HCT116 (cell line): ENCODE data around the gene EHF. TPM values are rescaled to one million over a fixed set of nuclear protein-coding genes. Genes with fewer than 3 reads are reported as not detected.

ENCODE experiments used
- ATAC-seq: fragments of 200-7000 bp; cut with Tn5 transposase; 2 replicates; pipeline ENCODE4 v1.9.1; 2020; ENCODE audit warnings: mild to moderate bottlenecking, moderate library complexity
- BruUV-seq: library from RNA; stranded (reverse); fragments of 400-500 nt; replicated peaks from 2 replicates; lab custom pipeline; 2021; lab: Mats Ljungman, UMichigan
- CTCF ChIA-PET: fragments of 300-600 bp; sonication (Branson Sonifier 250); formaldehyde crosslinking; loops from one replicate; lab custom pipeline; 2021; ENCODE audit warnings: antibody characterized with exemption; lab: Charles Lee
- POLR2A ChIA-PET: fragments of 300-600, 350-600 bp; sonication (Branson Sonifier 250); formaldehyde crosslinking; loops from one replicate; lab custom pipeline; 2021; ENCODE audit warnings: antibody characterized with exemption; lab: Charles Lee
- RAD21 ChIA-PET, 2 experiments: fragments of 300-600 bp; sonication (Branson Sonifier 250); formaldehyde crosslinking; loops; one replicate each; lab custom pipeline; 2023; ENCODE audit warnings: low total read pairs in 2 of 2; ENCODE audit not compliant: uncharacterized antibody in 2 of 2, unreplicated experiment in 2 of 2, low non-redundant PET in 1 of 2; lab: Charles Lee
- DNase-seq: peaks from one replicate; pipeline ENCODE4 v3.0.0-alpha.2; 2010; ENCODE audit warnings: low read depth, low spot score
- H2AFZ ChIP-seq: fragments of 200-600 bp; shearing (Covaris generic), sonication (generic); 2 replicates; pipeline ENCODE4 v1.6.1; 2017; ENCODE audit warnings: low read depth, mixed run types, mixed read lengths, antibody characterized with exemption, low read length; ENCODE audit not compliant: poor library complexity, severe bottlenecking
- H3K27ac ChIP-seq: 2 replicates; pipeline ENCODE4 v1.5.1; 2012; ENCODE audit warnings: low read depth, low read length
- H3K27me3 ChIP-seq: fragments of 200-600 bp; sonication (generic); 2 replicates; pipeline ENCODE4 v1.6.1; 2016; ENCODE audit warnings: mixed run types, low read length, mixed read lengths; ENCODE audit not compliant: insufficient read depth
- H3K36me3 ChIP-seq, 2 experiments: fragments of 200-500 bp in 1 of 2; fragments of 200-600 bp in 1 of 2; sonication (Bioruptor generic) in 1 of 2; sonication (generic) in 1 of 2; 2 replicates each; pipeline versions ENCODE4 v1.5.1 to v1.6.1; 2014 to 2016; ENCODE audit warnings: low read length in 2 of 2, inconsistent platforms in 1 of 2, mixed read lengths in 1 of 2, mixed run types in 1 of 2; ENCODE audit not compliant: insufficient read depth in 2 of 2, control insufficient read depth in 1 of 2
- H3K4me1 ChIP-seq, 2 experiments: fragments of 200-600 bp in 1 of 2; sonication (generic) in 1 of 2; 2 replicates each; pipeline versions ENCODE4 v1.5.1 to v1.6.1; 2012 to 2017; ENCODE audit warnings: low read length in 2 of 2, inconsistent platforms in 1 of 2, mild to moderate bottlenecking in 1 of 2, mixed read lengths in 1 of 2, mixed run types in 1 of 2, moderate library complexity in 1 of 2; ENCODE audit not compliant: insufficient read depth in 2 of 2, control insufficient read depth in 1 of 2
- H3K4me2 ChIP-seq: fragments of 200-600 bp; sonication (generic); 2 replicates; pipeline ENCODE4 v1.6.1; 2017; ENCODE audit warnings: mixed run types, low read length, mixed read lengths
- H3K4me3 ChIP-seq, 2 experiments: fragments of 200-600 bp in 1 of 2; sonication (generic) in 1 of 2; replicated peaks in 1 of 2; 2 replicates each; pipeline ENCODE4 v1.5.1; 2011 to 2016; ENCODE audit warnings: low read length in 2 of 2, control low read depth in 1 of 2, low read depth in 1 of 2, mild to moderate bottlenecking in 1 of 2, mixed read lengths in 1 of 2, mixed run types in 1 of 2
- H3K79me2 ChIP-seq: fragments of 200-600 bp; sonication (generic); 2 replicates; pipeline ENCODE4 v1.6.1; 2017; ENCODE audit warnings: mild to moderate bottlenecking, mixed run types, low read length, moderate library complexity, mixed read lengths; ENCODE audit not compliant: insufficient read depth
- H3K9ac ChIP-seq: fragments of 200-600 bp; sonication (generic); 2 replicates; pipeline ENCODE4 v1.6.1; 2016; ENCODE audit warnings: low read length, mixed read lengths
- H3K9me2 ChIP-seq: fragments of 200-600 bp; sonication (generic), shearing (Covaris generic); 2 replicates; pipeline ENCODE4 v1.6.1; 2017; ENCODE audit warnings: mixed run types, mild to moderate bottlenecking, moderate library complexity; ENCODE audit not compliant: insufficient read depth
- H3K9me3 ChIP-seq, 2 experiments: fragments of 200-500 bp in 1 of 2; fragments of 200-600 bp in 1 of 2; sonication (Bioruptor generic) in 1 of 2; sonication (generic) in 1 of 2; 2 replicates each; pipeline ENCODE4 v1.6.1; 2014 to 2017; ENCODE audit warnings: low read length in 2 of 2, mixed read lengths in 2 of 2, inconsistent platforms in 1 of 2, low read depth in 1 of 2, mild to moderate bottlenecking in 1 of 2, mixed run types in 1 of 2, moderate library complexity in 1 of 2; ENCODE audit not compliant: control insufficient read depth in 1 of 2, insufficient read depth in 1 of 2
- H4K20me1 ChIP-seq: fragments of 200-600 bp; sonication (generic), shearing (Covaris generic); 2 replicates; pipeline ENCODE4 v1.6.1; 2017; ENCODE audit warnings: mixed run types, mild to moderate bottlenecking, moderate library complexity; ENCODE audit not compliant: insufficient read depth
- CBX3 ChIP-seq: IDR thresholded peaks from 2 replicates; pipeline ENCODE4 v1.6.1; 2012; ENCODE audit warnings: low read depth
- CEBPB ChIP-seq: IDR thresholded peaks from 2 replicates; pipeline ENCODE4 v1.6.1; 2012; ENCODE audit warnings: low read depth
- EZH2phosphoT487 ChIP-seq: fragments of 200-600 bp; IDR thresholded peaks from 2 replicates; pipeline ENCODE4 v1.6.1; 2018; ENCODE audit warnings: antibody characterized with exemption, borderline replicate concordance
- FOSL1 ChIP-seq: IDR thresholded peaks from 2 replicates; pipeline ENCODE4 v1.6.1; 2012; ENCODE audit warnings: low read depth
- JUND ChIP-seq: IDR thresholded peaks from 2 replicates; pipeline ENCODE4 v1.6.1; 2012
- SIN3A ChIP-seq: IDR thresholded peaks from 2 replicates; pipeline ENCODE4 v1.6.1; 2012; ENCODE audit warnings: low read depth
- SRF ChIP-seq: IDR thresholded peaks from 2 replicates; pipeline ENCODE4 v1.6.1; 2012; ENCODE audit warnings: low read depth
- TCF7L2 ChIP-seq: IDR thresholded peaks from 2 replicates; pipeline ENCODE4 v1.7.0; 2011; ENCODE audit warnings: borderline replicate concordance, inconsistent platforms; ENCODE audit not compliant: insufficient read depth, insufficient read length; ENCODE audit errors: extremely low read depth
- YY1 ChIP-seq: IDR thresholded peaks from 2 replicates; pipeline ENCODE4 v1.6.1; 2011; ENCODE audit warnings: low read length, low read depth, moderate library complexity, mild to moderate bottlenecking; ENCODE audit not compliant: insufficient replicate concordance; ENCODE audit errors: extremely low read depth
- ZFX ChIP-seq: fragments of 450-650 bp; IDR thresholded peaks from 2 replicates; pipeline ENCODE4 v1.6.1; 2017
- ZNF274 ChIP-seq: fragments of 200-500 bp; sonication (Bioruptor generic); IDR thresholded peaks from 2 replicates; pipeline ENCODE4 v1.6.1; 2014; ENCODE audit warnings: mild to moderate bottlenecking, low read depth, low read length, inconsistent platforms
- intact Hi-C: fragments of 100-400 bp; cut with micrococcal nuclease; formaldehyde crosslinking; loops from 2 replicates; pipeline ENCODE4 v1.10.0; 2022
- total RNA-seq: library from RNA; stranded (reverse); gene quantifications from one replicate; pipeline ENCODE4 v1.2.1, GENCODE V29; 2021; ENCODE audit not compliant: unreplicated experiment
- TF ChIP-seq, protein P1 (sequence below): IDR thresholded peaks from 2 replicates; pipeline ENCODE4 v1.6.1; 2012; ENCODE audit warnings: low read depth
- TF ChIP-seq, protein P2 (sequence below): IDR thresholded peaks from 2 replicates; pipeline ENCODE4 v1.6.1; 2011; ENCODE audit warnings: mild to moderate bottlenecking, low read length, moderate library complexity; ENCODE audit not compliant: insufficient replicate concordance; ENCODE audit errors: extremely low read depth
- TF ChIP-seq, protein P3 (sequence below), 3 experiments: fragments of 200-600 bp in 1 of 3; sonication (generic) in 1 of 3; IDR thresholded peaks in 2 of 3; conservative IDR thresholded peaks in 1 of 3; 2 replicates each; pipeline ENCODE4 v1.5.1; 2012 to 2017; ENCODE audit warnings: low read depth in 2 of 3, low read length in 2 of 3, antibody characterized with exemption in 1 of 3, borderline replicate concordance in 1 of 3, control low read depth in 1 of 3, mild to moderate bottlenecking in 1 of 3, mixed read lengths in 1 of 3, mixed run types in 1 of 3, moderate library complexity in 1 of 3; ENCODE audit not compliant: insufficient read depth in 1 of 3

The EHF gene
- total RNA-seq, 1 experiment from 2014 or later: 51.5 TPM

DNA sequence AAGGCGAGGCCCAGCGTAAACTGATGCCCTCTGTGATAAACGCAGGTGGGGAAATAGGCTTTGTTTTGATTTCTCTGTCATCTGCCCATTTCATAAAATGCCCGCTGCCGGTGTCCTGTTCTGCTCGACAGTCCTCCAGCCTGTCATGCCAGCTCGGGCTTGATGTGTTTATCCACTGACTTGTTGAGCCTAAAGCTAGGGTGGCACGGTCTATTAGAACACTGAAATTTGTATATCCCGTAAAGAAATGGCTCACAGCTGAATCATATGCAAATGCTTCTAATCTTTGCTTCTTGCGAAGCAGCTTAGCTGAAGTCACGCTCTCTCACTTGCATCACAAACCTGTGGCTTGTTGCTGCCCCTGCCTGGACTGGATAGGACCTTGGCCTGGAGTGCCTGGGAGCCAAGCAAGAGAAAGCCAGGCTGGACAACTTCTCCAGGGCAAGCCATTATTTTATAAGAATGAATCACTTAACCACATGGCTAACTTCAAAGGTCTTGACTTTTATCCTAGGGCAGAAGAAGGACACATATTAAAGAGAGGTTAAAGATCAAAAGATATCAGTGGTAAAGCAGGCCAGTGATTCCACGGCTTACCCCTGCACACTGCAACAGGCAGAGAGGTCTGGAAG, 33.1 kb downstream of the EHF start (continued):
- TF ChIP-seq, protein P1, sequence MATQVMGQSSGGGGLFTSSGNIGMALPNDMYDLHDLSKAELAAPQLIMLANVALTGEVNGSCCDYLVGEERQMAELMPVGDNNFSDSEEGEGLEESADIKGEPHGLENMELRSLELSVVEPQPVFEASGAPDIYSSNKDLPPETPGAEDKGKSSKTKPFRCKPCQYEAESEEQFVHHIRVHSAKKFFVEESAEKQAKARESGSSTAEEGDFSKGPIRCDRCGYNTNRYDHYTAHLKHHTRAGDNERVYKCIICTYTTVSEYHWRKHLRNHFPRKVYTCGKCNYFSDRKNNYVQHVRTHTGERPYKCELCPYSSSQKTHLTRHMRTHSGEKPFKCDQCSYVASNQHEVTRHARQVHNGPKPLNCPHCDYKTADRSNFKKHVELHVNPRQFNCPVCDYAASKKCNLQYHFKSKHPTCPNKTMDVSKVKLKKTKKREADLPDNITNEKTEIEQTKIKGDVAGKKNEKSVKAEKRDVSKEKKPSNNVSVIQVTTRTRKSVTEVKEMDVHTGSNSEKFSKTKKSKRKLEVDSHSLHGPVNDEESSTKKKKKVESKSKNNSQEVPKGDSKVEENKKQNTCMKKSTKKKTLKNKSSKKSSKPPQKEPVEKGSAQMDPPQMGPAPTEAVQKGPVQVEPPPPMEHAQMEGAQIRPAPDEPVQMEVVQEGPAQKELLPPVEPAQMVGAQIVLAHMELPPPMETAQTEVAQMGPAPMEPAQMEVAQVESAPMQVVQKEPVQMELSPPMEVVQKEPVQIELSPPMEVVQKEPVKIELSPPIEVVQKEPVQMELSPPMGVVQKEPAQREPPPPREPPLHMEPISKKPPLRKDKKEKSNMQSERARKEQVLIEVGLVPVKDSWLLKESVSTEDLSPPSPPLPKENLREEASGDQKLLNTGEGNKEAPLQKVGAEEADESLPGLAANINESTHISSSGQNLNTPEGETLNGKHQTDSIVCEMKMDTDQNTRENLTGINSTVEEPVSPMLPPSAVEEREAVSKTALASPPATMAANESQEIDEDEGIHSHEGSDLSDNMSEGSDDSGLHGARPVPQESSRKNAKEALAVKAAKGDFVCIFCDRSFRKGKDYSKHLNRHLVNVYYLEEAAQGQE: no peak
- TF ChIP-seq JUND: peak; percentile 78

DNA sequence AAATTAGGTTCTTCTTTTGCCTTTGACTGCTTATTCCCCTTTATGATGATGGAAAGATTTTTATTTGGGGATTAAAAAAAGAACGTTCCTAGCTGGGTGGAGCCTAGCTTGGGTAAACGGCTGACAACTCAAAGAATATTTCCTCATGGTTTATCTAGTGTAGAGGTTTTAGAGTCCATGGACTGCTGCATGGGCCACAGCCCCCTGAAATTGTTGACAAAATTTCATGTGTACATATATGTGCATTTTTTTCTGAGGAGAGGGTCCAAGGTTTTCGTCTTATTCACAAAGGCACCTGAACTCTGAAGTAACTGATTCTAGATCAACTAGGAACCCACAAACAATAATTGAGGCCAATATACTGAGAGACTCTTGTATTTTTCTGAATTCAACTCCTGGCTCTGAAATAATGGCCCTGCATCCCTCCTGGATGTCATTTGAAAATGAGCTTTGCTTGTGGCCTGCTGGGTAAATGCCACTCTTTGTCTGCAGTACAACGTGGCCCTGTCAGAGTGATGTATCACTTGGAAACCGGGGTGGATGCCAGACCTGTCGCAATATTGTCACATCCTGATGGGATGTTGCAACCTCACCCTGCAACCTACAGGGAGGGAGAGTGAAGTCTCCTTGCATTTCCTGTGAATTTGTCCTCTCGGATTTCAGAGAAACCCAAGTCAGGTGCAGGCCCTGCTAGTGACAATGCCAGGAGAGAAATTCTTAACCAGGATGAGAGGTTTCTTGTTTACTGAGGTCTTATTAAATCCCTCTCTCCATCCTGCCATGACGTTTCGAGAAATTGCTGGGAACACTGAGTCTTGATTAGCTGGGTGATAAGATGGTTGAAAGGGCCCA, 33.8 kb downstream of the EHF start:
- H3K9ac ChIP-seq: peak overlapping the region; percentile 57
- no peaks in the 10 kb centered on the region for H3K79me2 ChIP-seq
- POLR2A ChIA-PET: interaction anchor here (0.6 to 2.8 kb wide), 15 partner anchors 10 to 91 kb away, joined by 3 to 12 read pairs (median 3); partner anchors contain the start of gene EHF
- intact Hi-C loops: loop anchor here (2.0 to 10.0 kb wide), 3 partner anchors 26 to 240 kb away; no protein-coding TSS in a partner anchor
- no peak overlapping the region for H2AFZ ChIP-seq
- BruUV-seq: TSS peak; percentile 82
- RAD21 ChIA-PET: interaction anchor here (0.5 to 2.8 kb wide), 6 partner anchors 25 to 244 kb away, joined by 3 to 10 read pairs (median 4); no protein-coding TSS in a partner anchor
- peak; percentile 81 for DNase-seq
- peak overlapping the region; percentile 60 for H3K4me2 ChIP-seq
- CTCF ChIA-PET: interaction anchor here (1.3 to 2.2 kb wide), 5 partner anchors 9 to 68 kb away, joined by 3 to 10 read pairs (median 3); no protein-coding TSS in a partner anchor
- ATAC-seq: peak; percentile 50
- peaks cover 35 to 68% of the 10 kb centered on the region in 2 experiments for H3K4me1 ChIP-seq
- no peaks in the 10 kb centered on the region for H3K27me3 ChIP-seq
- H3K27ac ChIP-seq: peak overlapping the region; percentile 50
- H3K9me2 ChIP-seq: no peaks in the 10 kb centered on the region
- no peak overlapping the region for H3K4me3 ChIP-seq
- H3K36me3 ChIP-seq: peaks cover 0 to 29% of the 10 kb centered on the region in 2 experiments; a peak in 1 of 4 replicates
- no peaks in the 10 kb centered on the region for H4K20me1 ChIP-seq
- no peaks in the 10 kb centered on the region for H3K9me3 ChIP-seq
- TF ChIP-seq FOSL1: peak; percentile 48
- peak; percentile 100 for TF ChIP-seq CEBPB
- TF ChIP-seq ZNF274: no peak
- TF ChIP-seq, protein P2, sequence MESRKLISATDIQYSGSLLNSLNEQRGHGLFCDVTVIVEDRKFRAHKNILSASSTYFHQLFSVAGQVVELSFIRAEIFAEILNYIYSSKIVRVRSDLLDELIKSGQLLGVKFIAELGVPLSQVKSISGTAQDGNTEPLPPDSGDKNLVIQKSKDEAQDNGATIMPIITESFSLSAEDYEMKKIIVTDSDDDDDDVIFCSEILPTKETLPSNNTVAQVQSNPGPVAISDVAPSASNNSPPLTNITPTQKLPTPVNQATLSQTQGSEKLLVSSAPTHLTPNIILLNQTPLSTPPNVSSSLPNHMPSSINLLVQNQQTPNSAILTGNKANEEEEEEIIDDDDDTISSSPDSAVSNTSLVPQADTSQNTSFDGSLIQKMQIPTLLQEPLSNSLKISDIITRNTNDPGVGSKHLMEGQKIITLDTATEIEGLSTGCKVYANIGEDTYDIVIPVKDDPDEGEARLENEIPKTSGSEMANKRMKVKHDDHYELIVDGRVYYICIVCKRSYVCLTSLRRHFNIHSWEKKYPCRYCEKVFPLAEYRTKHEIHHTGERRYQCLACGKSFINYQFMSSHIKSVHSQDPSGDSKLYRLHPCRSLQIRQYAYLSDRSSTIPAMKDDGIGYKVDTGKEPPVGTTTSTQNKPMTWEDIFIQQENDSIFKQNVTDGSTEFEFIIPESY: no peak
- TF ChIP-seq SRF: no peak; the same call in 1 of the 2 replicates
- peak; percentile 23 for TF ChIP-seq YY1
- TF ChIP-seq SIN3A: peak; percentile 94
- TF ChIP-seq ZFX: no peak; the same call in 1 of the 2 replicates
- TF ChIP-seq, protein P3, sequence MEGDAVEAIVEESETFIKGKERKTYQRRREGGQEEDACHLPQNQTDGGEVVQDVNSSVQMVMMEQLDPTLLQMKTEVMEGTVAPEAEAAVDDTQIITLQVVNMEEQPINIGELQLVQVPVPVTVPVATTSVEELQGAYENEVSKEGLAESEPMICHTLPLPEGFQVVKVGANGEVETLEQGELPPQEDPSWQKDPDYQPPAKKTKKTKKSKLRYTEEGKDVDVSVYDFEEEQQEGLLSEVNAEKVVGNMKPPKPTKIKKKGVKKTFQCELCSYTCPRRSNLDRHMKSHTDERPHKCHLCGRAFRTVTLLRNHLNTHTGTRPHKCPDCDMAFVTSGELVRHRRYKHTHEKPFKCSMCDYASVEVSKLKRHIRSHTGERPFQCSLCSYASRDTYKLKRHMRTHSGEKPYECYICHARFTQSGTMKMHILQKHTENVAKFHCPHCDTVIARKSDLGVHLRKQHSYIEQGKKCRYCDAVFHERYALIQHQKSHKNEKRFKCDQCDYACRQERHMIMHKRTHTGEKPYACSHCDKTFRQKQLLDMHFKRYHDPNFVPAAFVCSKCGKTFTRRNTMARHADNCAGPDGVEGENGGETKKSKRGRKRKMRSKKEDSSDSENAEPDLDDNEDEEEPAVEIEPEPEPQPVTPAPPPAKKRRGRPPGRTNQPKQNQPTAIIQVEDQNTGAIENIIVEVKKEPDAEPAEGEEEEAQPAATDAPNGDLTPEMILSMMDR (IDR thresholded peaks at IDR 0.05 in 2 of 3, conservative IDR thresholded peaks at IDR 0.05 in 1 of 3; ENCODE audit: borderline replicate concordance in 1 of 3, insufficient read depth in 1 of 3, low read depth in 2 of 3, low read length in 2 of 3): no peak
- no peak for TF ChIP-seq TCF7L2
- TF ChIP-seq EZH2phosphoT487: no peak
- TF ChIP-seq CBX3: peak; percentile 95
